ENCODE results near the gene PSMB10. TPM values are rescaled to one million over a fixed set of nuclear protein-coding genes. Genes with fewer than 3 reads are reported as not detected.

PSMB10 gene
- total RNA-seq, 4 donors from 2014 or later, result 17.2 to 51.6 (median 36.1) TPM

DNA sequence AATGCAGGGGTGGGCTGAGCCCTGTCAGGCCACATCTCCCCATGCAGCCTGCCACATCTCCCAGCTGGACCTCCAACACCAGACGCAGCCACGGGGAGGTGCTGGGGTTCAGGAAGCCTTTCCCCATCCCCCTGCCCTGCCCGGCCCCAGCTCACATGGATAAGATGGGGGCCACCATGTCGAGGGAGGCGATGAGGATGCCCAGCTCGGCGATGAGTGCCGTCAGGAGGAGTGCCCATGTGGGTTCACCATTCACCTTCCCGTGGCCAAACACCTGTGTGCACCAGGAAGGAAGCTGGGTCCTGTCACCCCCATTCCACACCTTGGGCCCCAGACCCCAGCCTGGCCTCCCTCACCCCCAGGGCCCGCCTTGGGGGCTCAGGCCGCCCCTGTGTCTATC is 13.0 kb upstream of the PSMB10 start:
- TF ChIP-seq POLR2AphosphoS5 (IDR thresholded peaks at IDR 0.05), result no peak
- TF ChIP-seq POLR2A (IDR thresholded peaks at IDR 0.05; ENCODE audit: low read depth), result no peak
- no peak for TF ChIP-seq EP300 (IDR thresholded peaks at IDR 0.05)
- TF ChIP-seq, protein P1, sequence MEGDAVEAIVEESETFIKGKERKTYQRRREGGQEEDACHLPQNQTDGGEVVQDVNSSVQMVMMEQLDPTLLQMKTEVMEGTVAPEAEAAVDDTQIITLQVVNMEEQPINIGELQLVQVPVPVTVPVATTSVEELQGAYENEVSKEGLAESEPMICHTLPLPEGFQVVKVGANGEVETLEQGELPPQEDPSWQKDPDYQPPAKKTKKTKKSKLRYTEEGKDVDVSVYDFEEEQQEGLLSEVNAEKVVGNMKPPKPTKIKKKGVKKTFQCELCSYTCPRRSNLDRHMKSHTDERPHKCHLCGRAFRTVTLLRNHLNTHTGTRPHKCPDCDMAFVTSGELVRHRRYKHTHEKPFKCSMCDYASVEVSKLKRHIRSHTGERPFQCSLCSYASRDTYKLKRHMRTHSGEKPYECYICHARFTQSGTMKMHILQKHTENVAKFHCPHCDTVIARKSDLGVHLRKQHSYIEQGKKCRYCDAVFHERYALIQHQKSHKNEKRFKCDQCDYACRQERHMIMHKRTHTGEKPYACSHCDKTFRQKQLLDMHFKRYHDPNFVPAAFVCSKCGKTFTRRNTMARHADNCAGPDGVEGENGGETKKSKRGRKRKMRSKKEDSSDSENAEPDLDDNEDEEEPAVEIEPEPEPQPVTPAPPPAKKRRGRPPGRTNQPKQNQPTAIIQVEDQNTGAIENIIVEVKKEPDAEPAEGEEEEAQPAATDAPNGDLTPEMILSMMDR (IDR thresholded peaks at IDR 0.05), result no peak
- 87% methylated on average over 11 of the region's 11 CpGs for WGBS
- Histone ChIP-seq H3K9me3 (no peaks in the 10 kb centered on the region), H3K27ac (replicated peaks in 1 of 4) (no peak overlapping the region), H3K4me3 (no peak overlapping the region), H3K27me3 (no peaks in the 10 kb centered on the region), H3K36me3 (peaks cover 92 to 100% (median 100%) of the 10 kb centered on the region in 4 donors), H3K4me1 (peaks cover 26 to 63% (median 54%) of the 10 kb centered on the region in 4 donors)
- DNase-seq (ENCODE audit: extremely low spot score), result no peak
- intact Hi-C loops (cut with DNase I), result no loop called here

DNA sequence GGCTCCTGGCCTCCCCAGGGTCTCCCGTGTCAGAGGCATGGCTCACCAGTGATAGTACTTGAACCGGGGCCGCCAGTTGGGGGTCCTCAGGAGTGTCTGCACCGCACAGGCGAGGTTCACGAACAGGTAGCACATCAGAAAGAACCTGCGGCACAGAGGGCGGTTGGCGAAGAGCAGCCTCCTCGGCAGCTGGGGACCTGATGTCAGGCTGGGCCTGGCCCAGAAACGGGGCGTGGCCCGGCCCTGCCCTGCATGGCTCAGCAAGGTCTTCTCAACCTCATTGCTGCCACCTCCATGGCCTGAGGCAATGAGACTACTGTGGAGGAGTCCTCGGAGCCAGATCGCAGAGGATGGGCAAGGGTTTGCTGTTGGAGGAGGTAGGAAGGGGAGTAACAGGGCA is 11.4 kb upstream of the PSMB10 start:
- DNase-seq (ENCODE audit: extremely low spot score), result no peak
- H3K36me3 ChIP-seq, result peaks cover 84 to 100% (median 96%) of the 10 kb centered on the region in 4 donors
- no peaks in the 10 kb centered on the region for H3K9me3 ChIP-seq
- H3K4me1 ChIP-seq, result peaks cover 42 to 70% (median 61%) of the 10 kb centered on the region in 4 donors
- WGBS, result 97% methylated on average over 15 of the region's 15 CpGs
- H3K27ac ChIP-seq (replicated peaks in 1 of 4), result peak overlapping the region in 1 of 4 donors; percentile 36
- no peak overlapping the region for H3K4me3 ChIP-seq
- TF ChIP-seq POLR2AphosphoS5 (IDR thresholded peaks at IDR 0.05) (no peak), POLR2A (IDR thresholded peaks at IDR 0.05; ENCODE audit: low read depth) (no peak), EP300 (IDR thresholded peaks at IDR 0.05) (no peak)
- TF ChIP-seq, protein P1 (IDR thresholded peaks at IDR 0.05), result no peak
- no peaks in the 10 kb centered on the region for H3K27me3 ChIP-seq
- intact Hi-C loops (cut with DNase I), result no loop called here

DNA sequence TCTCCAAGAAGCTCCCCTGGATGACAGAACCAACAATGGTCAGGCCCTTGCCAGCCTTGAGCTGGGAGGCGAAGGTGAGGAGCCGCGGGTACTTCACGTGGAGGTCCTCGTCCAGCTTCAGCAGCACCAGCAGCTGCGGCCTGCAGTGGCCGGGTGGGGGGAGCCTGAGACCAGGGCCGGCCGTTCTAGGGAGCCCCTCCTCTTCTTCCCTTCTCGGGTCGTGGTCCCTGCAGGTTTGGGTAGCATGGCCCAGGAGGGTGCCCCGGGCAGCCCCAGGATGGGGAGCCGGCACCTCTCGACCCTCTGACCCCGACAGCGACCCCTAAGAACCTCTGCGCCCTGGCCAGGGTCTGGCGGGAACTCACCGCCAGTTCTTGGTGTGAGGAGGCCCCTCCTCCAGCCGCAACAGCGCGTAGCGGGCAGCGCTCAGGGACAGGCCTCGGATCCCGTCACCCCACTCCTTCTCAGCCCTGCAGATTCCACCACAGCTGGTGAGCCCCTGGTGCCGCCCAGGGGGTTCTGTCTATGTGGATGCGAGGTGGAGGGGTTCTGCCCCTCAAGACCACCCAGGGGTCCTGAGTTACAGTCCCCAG is 10.4 kb upstream of the PSMB10 start:
- Histone ChIP-seq H3K27ac (replicated peaks in 1 of 4) (peak overlapping the region in 3 of 4 donors; percentile 13 to 39 (median 31)), H3K9me3 (no peaks in the 10 kb centered on the region), H3K4me1 (peaks cover 40 to 74% (median 64%) of the 10 kb centered on the region in 4 donors), H3K27me3 (no peaks in the 10 kb centered on the region), H3K4me3 (no peak overlapping the region), H3K36me3 (peaks cover 86 to 100% (median 96%) of the 10 kb centered on the region in 4 donors)
- WGBS, result 94% methylated on average over 13 of the region's 28 CpGs
- no peak for DNase-seq (ENCODE audit: extremely low spot score)
- TF ChIP-seq EP300 (IDR thresholded peaks at IDR 0.05) (no peak), POLR2A (IDR thresholded peaks at IDR 0.05; ENCODE audit: low read depth) (no peak), POLR2AphosphoS5 (IDR thresholded peaks at IDR 0.05) (no peak)
- TF ChIP-seq, protein P1 (IDR thresholded peaks at IDR 0.05), result no peak
- intact Hi-C loops (cut with DNase I), result no loop called here

DNA sequence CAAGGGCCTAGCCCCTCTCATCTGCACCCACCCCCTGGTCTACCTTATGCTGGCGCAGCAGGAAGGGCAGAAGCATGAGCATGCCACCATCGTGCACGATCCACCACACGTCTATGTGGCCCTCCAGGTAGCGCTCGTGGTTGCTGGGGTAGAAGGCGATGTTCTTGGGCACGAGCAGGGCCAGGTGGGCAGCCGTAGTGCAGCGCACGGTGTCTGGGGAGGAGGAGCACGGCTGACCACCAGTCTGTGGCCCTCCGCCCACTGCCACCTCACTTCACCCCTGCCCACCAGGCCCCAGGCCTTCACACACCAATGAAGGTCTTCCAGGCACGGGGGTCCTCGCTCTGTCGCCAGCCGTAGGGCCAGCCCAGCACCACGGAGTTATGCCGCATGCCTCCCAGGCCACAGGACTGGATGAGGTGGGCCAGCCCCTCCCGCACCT is 9.5 kb upstream of the PSMB10 start:
- H3K27ac ChIP-seq (replicated peaks in 1 of 4), result peak overlapping the region in 3 of 4 donors; percentile 13 to 84 (median 81)
- peaks cover 30 to 72% (median 55%) of the 10 kb centered on the region in 4 donors for H3K4me1 ChIP-seq
- peaks cover 78 to 100% (median 95%) of the 10 kb centered on the region in 4 donors for H3K36me3 ChIP-seq
- TF ChIP-seq EP300 (IDR thresholded peaks at IDR 0.05) (no peak), POLR2AphosphoS5 (IDR thresholded peaks at IDR 0.05) (no peak), POLR2A (IDR thresholded peaks at IDR 0.05; ENCODE audit: low read depth) (no peak)
- TF ChIP-seq, protein P1 (IDR thresholded peaks at IDR 0.05), result no peak
- WGBS, result 94% methylated on average over 18 of the region's 20 CpGs
- no peak overlapping the region for H3K4me3 ChIP-seq
- H3K27me3 ChIP-seq, result no peaks in the 10 kb centered on the region
- DNase-seq (ENCODE audit: extremely low spot score), result no peak
- no peaks in the 10 kb centered on the region for H3K9me3 ChIP-seq
- intact Hi-C loops (cut with DNase I), result no loop called here
